GM12878 (cell line): ENCODE measurements around the gene FGF14. TPM values are rescaled to one million over a fixed set of nuclear protein-coding genes. Genes with fewer than 3 reads are reported as not detected.

Source experiments
- ATAC-seq: fragments of 200-7000 bp; cut with Tn5 transposase; 3 replicates; pipeline ENCODE4 v1.9.1; 2020; ENCODE audit warnings: mild to moderate bottlenecking, moderate library complexity
- BruUV-seq: library from RNA; stranded (reverse); fragments of 400-500 nt; replicated peaks from 2 replicates; lab custom pipeline; 2021; lab: Mats Ljungman, UMichigan
- CTCF ChIA-PET: fragments of 300-600 bp; sonication (Branson Sonifier 250); formaldehyde crosslinking; extraction: SDS; loops from one replicate; lab custom pipeline; 2021; ENCODE audit warnings: inconsistent platforms; lab: Yijun Ruan, JAX
- POLR2A ChIA-PET: fragments of 350-600 bp; formaldehyde crosslinking; extraction: SDS; loops from one replicate; lab custom pipeline; 2021; ENCODE audit warnings: inconsistent platforms; lab: Charles Lee
- RAD21 ChIA-PET: fragments of 300-600 bp; sonication (Branson Sonifier 250); formaldehyde crosslinking; loops from one replicate; lab custom pipeline; 2023; ENCODE audit warnings: antibody characterized with exemption; ENCODE audit not compliant: unreplicated experiment; lab: Charles Lee
- SMC1A ChIA-PET: fragments of 300-600 bp; sonication (Branson Sonifier 250); formaldehyde crosslinking; loops from one replicate; lab custom pipeline; 2023; ENCODE audit not compliant: unreplicated experiment, uncharacterized antibody; lab: Charles Lee
- DNase-seq: peaks from one replicate; pipeline ENCODE4 v3.0.0-alpha.2; 2011; ENCODE audit warnings: low read depth, low spot score
- FAIRE-seq: peaks from 3 replicates; lab custom pipeline; 2011; peaks lifted over from hg19 to GRCh38; lab: Jason Lieb, UNC
- H2AFZ ChIP-seq: 2 replicates; pipeline ENCODE4 v1.6.0; 2011; ENCODE audit warnings: low read depth, low read length, control low read depth; ENCODE audit not compliant: control insufficient read depth
- H3K27ac ChIP-seq: 2 replicates; pipeline ENCODE4 v1.5.1; 2011; ENCODE audit warnings: control low read depth; ENCODE audit not compliant: control insufficient read depth, insufficient read depth
- H3K27me3 ChIP-seq, 2 experiments: replicated peaks in 1 of 2; 2 replicates each; pipeline versions ENCODE4 v1.6.0 to v1.6.1; 2011; ENCODE audit warnings: low read length in 1 of 2; ENCODE audit not compliant: control insufficient read depth in 2 of 2, insufficient read depth in 2 of 2
- H3K36me3 ChIP-seq, 2 experiments: 2 replicates each; pipeline ENCODE4 v1.5.1; 2011; ENCODE audit warnings: low read length in 1 of 2; ENCODE audit not compliant: control insufficient read depth in 2 of 2, insufficient read depth in 2 of 2
- H3K4me1 ChIP-seq: 2 replicates; pipeline ENCODE4 v1.6.1; 2011; ENCODE audit warnings: mild to moderate bottlenecking, low read length, moderate library complexity, mixed read lengths; ENCODE audit not compliant: control insufficient read depth, insufficient read depth
- H3K4me2 ChIP-seq: 2 replicates; pipeline ENCODE4 v1.6.0; 2011; ENCODE audit warnings: control low read depth; ENCODE audit not compliant: control insufficient read depth, insufficient read depth
- H3K4me3 ChIP-seq: fragments of 200-600 bp; sonication (generic); 2 replicates; pipeline ENCODE4 v1.5.1; 2016
- H3K79me2 ChIP-seq: 2 replicates; pipeline ENCODE4 v1.6.0; 2011; ENCODE audit warnings: low read length; ENCODE audit not compliant: control insufficient read depth, insufficient read depth
- H3K9ac ChIP-seq: 2 replicates; pipeline ENCODE4 v1.8.0; 2011; ENCODE audit warnings: low read length, control low read depth, mixed read lengths; ENCODE audit not compliant: control insufficient read depth, insufficient read depth
- H3K9me3 ChIP-seq: replicated peaks from 3 replicates; pipeline ENCODE4 v1.5.1; 2011; ENCODE audit warnings: mild to moderate bottlenecking, low read length; ENCODE audit not compliant: control insufficient read depth, insufficient read depth
- H4K20me1 ChIP-seq: 2 replicates; pipeline ENCODE4 v1.6.0; 2011; ENCODE audit not compliant: control insufficient read depth, insufficient read depth
- IKZF2 ChIP-seq, 2 experiments: fragments of 450-650 bp; IDR thresholded peaks; 2 replicates each; pipeline ENCODE4 v1.6.1; 2017; ENCODE audit warnings: mild to moderate bottlenecking in 2 of 2, moderate library complexity in 2 of 2
- IRF4 ChIP-seq: IDR thresholded peaks from 2 replicates; pipeline ENCODE4 v1.6.1; 2011; ENCODE audit warnings: low read depth, low read length
- KAT2A ChIP-seq: conservative IDR thresholded peaks from 2 replicates; pipeline ENCODE4 v1.6.1; 2011; ENCODE audit warnings: low read depth, low read length; ENCODE audit not compliant: control insufficient read depth
- NKRF ChIP-seq: fragments of 450-650 bp; conservative IDR thresholded peaks from 2 replicates; pipeline ENCODE4 v1.6.1; 2017; ENCODE audit warnings: mild to moderate bottlenecking, moderate library complexity
- PAX5 ChIP-seq: IDR thresholded peaks from 2 replicates; pipeline ENCODE4 v1.6.1; 2011; ENCODE audit warnings: low read depth, low read length, borderline replicate concordance
- RFX5 ChIP-seq: IDR thresholded peaks from 2 replicates; pipeline ENCODE4 v1.6.1; 2011; ENCODE audit warnings: low read depth, low read length, improper control_type of control experiment
- SMC3 ChIP-seq: IDR thresholded peaks from 2 replicates; pipeline ENCODE4 v1.6.1; 2011; ENCODE audit warnings: low read length, improper control_type of control experiment, borderline replicate concordance
- SRF ChIP-seq, 2 experiments: IDR thresholded peaks; 2 replicates each; pipeline ENCODE4 v1.6.1; 2011; ENCODE audit warnings: low read depth in 2 of 2, low read length in 2 of 2, mild to moderate bottlenecking in 1 of 2, moderate library complexity in 1 of 2
- ZNF592 ChIP-seq: fragments of 450-650 bp; IDR thresholded peaks from 2 replicates; pipeline ENCODE4 v1.6.1; 2017; ENCODE audit warnings: mild to moderate bottlenecking, moderate library complexity
- WGBS: methylation state at CpG from one replicate; pipeline ENCODE4 v1.1.6; 2016; ENCODE audit warnings: low lambda C conversion rate; ENCODE audit not compliant: insufficient replicate concordance, insufficient coverage; ENCODE audit errors: missing lambda C conversion rate; 5-methylcytosine and 5-hydroxymethylcytosine counted together
- in situ Hi-C: fragments of 300-500 bp; cut with MboI; formaldehyde crosslinking; loops from 9 replicates; pipeline ENCODE4 v1.14.3; 2018; ENCODE audit warnings: mixed read lengths
- intact Hi-C: fragments of 100-400 bp; cut with micrococcal nuclease; formaldehyde crosslinking; loops from one replicate; pipeline ENCODE4 v1.14.2; 2022; ENCODE audit not compliant: unreplicated experiment
- polyA plus RNA-seq, 11 experiments: library from polyadenylated mRNA; depleted of rRNA in 4 of 11; unstranded in 6 of 11; stranded (reverse) in 5 of 11; fragments of >200 nt; fragmentation: Nextera tagmentation in 4 of 11; fragmentation: Illumina TruSeq in 1 of 11; extraction: Ambion mirVana in 4 of 11; extraction: Trizol in 1 of 11; gene quantifications; 1 replicate in 1 of 11; 2 replicates in 10 of 11; pipeline versions ENCODE4 v1.2.1 to v1.2.3, GENCODE V29; 2011 to 2016; ENCODE audit warnings: inconsistent platforms in 2 of 11, missing spikeins in 2 of 11, low read depth in 1 of 11
- total RNA-seq, 4 experiments: library from RNA; depleted of rRNA in 3 of 4; stranded (reverse); fragments of >200 nt in 3 of 4; fragmentation: Illumina TruSeq in 1 of 4; extraction: Trizol in 1 of 4; gene quantifications; 2 replicates each; pipeline versions ENCODE4 v1.2.1 to v1.2.3, GENCODE V29; 2013 to 2021
- TF ChIP-seq, protein P1 (sequence below): fragments of 450-650 bp; IDR thresholded peaks from 2 replicates; pipeline ENCODE4 v1.6.1; 2017; ENCODE audit warnings: mild to moderate bottlenecking

The FGF14 gene
- total and polyA plus RNA-seq, 10 of the 15 experiments (the other 5 are each of a cell fraction or from before 2014, with no cell fraction given), result under 0.01 to 0.44 (median 0.04) TPM

GRCh38 chr13:101967216-101967615 is 434.6 kb downstream of the FGF14 start:
- H3K4me1 ChIP-seq, result no peaks in the 10 kb centered on the region
- H4K20me1 ChIP-seq, result no peaks in the 10 kb centered on the region
- SMC1A ChIA-PET, result interaction anchor here (0.6 to 0.9 kb wide), 2 partner anchors 25 to 711 kb away, joined by 3 read pairs; no protein-coding TSS in a partner anchor
- H3K27ac ChIP-seq, result no peak overlapping the region
- no peaks in the 10 kb centered on the region for H3K79me2 ChIP-seq
- FAIRE-seq, result no peak
- POLR2A ChIA-PET, result no interaction called here
- H3K4me2 ChIP-seq, result no peak overlapping the region
- H3K9me3 ChIP-seq, result no peaks in the 10 kb centered on the region
- DNase-seq, result no peak
- ATAC-seq, result no peak
- in situ Hi-C loops (no loop called here), intact Hi-C loops (no loop called here)
- TF ChIP-seq SRF (IDR thresholded peaks at IDR 0.05; ENCODE audit: low read depth in 2 of 2, low read length in 2 of 2), result no peak
- TF ChIP-seq, all 136 proteins: peak for 0
- H3K4me3 ChIP-seq, result no peak overlapping the region
- H2AFZ ChIP-seq, result no peak overlapping the region
- H3K36me3 ChIP-seq, result no peaks in the 10 kb centered on the region
- H3K9ac ChIP-seq, result no peak overlapping the region
- RAD21 ChIA-PET, result no interaction called here
- H3K27me3 ChIP-seq, result no peaks in the 10 kb centered on the region; a peak in 1 of 4 replicates
- BruUV-seq, result no TSS peak
- CTCF ChIA-PET, result no interaction called here

DNA sequence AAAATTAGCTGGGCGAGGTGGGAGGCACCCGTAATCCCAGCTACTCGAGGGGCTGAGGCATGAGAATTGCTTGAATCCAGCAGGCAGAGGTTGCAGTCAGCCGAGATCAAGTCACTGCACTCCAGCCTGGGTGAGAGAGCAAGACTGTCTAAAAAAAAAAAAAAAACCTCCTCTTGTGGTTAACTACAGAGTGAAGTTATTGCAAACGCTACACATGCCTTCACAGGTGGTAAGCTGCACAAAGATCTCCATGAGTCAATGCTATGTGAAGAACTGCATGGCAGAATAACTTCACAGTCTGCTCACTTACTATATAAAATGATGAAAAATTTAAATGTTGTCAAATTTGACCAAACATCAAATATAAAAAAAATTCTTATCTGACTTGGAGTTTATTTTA is 436.8 kb downstream of the FGF14 start:
- Histone ChIP-seq H3K27me3 (no peaks in the 10 kb centered on the region; a peak in 1 of 4 replicates), H3K79me2 (no peaks in the 10 kb centered on the region), H3K4me3 (no peak overlapping the region), H2AFZ (no peak overlapping the region), H3K9me3 (no peaks in the 10 kb centered on the region), H4K20me1 (no peaks in the 10 kb centered on the region), H3K36me3 (no peaks in the 10 kb centered on the region), H3K27ac (no peak overlapping the region), H3K4me1 (no peaks in the 10 kb centered on the region), H3K9ac (no peak overlapping the region), H3K4me2 (no peak overlapping the region)
- in situ Hi-C loops, result no loop called here
- FAIRE-seq, result no peak
- ATAC-seq, result no peak
- no peak for DNase-seq
- 5% methylated on average over 5 of the region's 5 CpGs for WGBS
- intact Hi-C loops, result no loop called here
- RAD21 ChIA-PET, result interaction anchor here (0.6 kb wide), 1 partner anchor 186 kb away, joined by 3 read pairs; no protein-coding TSS in a partner anchor
- no TSS peak for BruUV-seq
- CTCF ChIA-PET, result no interaction called here
- POLR2A ChIA-PET, result no interaction called here
- SMC1A ChIA-PET, result interaction anchor here (0.7 kb wide), 1 partner anchor 176 kb away, joined by 4 read pairs; no protein-coding TSS in a partner anchor
- TF ChIP-seq ZNF592 (no peak), SMC3 (no peak), PAX5 (no peak), RFX5 (no peak), KAT2A (no peak), IKZF2 (IDR thresholded peaks at IDR 0.05) (no peak), IRF4 (no peak), NKRF (no peak)
- TF ChIP-seq, protein P1, sequence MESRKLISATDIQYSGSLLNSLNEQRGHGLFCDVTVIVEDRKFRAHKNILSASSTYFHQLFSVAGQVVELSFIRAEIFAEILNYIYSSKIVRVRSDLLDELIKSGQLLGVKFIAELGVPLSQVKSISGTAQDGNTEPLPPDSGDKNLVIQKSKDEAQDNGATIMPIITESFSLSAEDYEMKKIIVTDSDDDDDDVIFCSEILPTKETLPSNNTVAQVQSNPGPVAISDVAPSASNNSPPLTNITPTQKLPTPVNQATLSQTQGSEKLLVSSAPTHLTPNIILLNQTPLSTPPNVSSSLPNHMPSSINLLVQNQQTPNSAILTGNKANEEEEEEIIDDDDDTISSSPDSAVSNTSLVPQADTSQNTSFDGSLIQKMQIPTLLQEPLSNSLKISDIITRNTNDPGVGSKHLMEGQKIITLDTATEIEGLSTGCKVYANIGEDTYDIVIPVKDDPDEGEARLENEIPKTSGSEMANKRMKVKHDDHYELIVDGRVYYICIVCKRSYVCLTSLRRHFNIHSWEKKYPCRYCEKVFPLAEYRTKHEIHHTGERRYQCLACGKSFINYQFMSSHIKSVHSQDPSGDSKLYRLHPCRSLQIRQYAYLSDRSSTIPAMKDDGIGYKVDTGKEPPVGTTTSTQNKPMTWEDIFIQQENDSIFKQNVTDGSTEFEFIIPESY, result no peak
